ENCODE data around the gene CLDN5.

- no peak for TF ChIP-seq CTCF (IDR thresholded peaks at IDR 0.05; ENCODE audit: insufficient read depth, low read depth, low read length)
- no peak for TF ChIP-seq EZH2 (IDR thresholded peaks at IDR 0.05; ENCODE audit: insufficient read depth, low read length)
Observed at GRCh38 chr22:19510919-19511341, 13.3 kb downstream of the CLDN5 start.

All from astrocyte (in vitro differentiated cells and primary cell).